DND-41 (cell line): ENCODE data around the gene NTM.
"Not testable (repeated sequence)": the region's sequence is repeated elsewhere in the genome, so short reads cannot be mapped to it uniquely, and the experiment has no call there.

ENCODE experiments used
- EZH2 ChIP-seq: IDR thresholded peaks from 3 replicates; pipeline ENCODE4 v1.6.1; 2012; ENCODE audit warnings: borderline replicate concordance, low read depth, mild to moderate bottlenecking, moderate library complexity, low read length, inconsistent platforms; ENCODE audit not compliant: severe bottlenecking
- TF ChIP-seq, protein P1 (sequence below): IDR thresholded peaks from 2 replicates; pipeline ENCODE4 v1.5.1; 2012; ENCODE audit warnings: borderline replicate concordance, low read length, moderate library complexity, mild to moderate bottlenecking; ENCODE audit not compliant: poor library complexity, severe bottlenecking; ENCODE audit errors: extremely low read depth

DNA sequence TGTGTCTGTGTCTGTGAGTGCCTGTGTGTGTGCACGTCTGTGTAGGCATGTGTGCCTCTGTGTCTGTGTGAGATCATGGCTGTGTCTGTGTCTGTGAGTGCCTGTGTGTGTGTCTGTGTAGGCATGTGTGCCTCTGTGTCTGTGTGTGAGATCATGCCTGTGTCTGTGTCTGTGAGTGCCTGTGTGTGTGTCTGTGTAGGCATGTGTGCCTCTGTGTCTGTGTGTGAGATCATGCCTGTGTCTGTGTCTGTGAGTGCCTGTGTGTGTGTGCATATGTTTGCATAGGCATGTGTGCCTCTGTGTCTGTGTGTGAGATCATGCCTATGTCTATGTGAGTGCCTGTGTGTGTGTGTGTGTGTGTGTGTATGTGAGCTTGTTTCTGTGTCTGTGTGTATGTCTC is 310.0 kb downstream of the NTM start:
- TF ChIP-seq, protein P1, sequence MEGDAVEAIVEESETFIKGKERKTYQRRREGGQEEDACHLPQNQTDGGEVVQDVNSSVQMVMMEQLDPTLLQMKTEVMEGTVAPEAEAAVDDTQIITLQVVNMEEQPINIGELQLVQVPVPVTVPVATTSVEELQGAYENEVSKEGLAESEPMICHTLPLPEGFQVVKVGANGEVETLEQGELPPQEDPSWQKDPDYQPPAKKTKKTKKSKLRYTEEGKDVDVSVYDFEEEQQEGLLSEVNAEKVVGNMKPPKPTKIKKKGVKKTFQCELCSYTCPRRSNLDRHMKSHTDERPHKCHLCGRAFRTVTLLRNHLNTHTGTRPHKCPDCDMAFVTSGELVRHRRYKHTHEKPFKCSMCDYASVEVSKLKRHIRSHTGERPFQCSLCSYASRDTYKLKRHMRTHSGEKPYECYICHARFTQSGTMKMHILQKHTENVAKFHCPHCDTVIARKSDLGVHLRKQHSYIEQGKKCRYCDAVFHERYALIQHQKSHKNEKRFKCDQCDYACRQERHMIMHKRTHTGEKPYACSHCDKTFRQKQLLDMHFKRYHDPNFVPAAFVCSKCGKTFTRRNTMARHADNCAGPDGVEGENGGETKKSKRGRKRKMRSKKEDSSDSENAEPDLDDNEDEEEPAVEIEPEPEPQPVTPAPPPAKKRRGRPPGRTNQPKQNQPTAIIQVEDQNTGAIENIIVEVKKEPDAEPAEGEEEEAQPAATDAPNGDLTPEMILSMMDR = not testable (repeated sequence)
- TF ChIP-seq EZH2 = not testable (repeated sequence)
